ENCODE data around the gene MAD2L2.

MAD2L2 gene

GRCh38 chr1:11728126-11728806 is 47.3 kb upstream of the MAD2L2 start:
- H3K9me3 ChIP-seq (ENCODE audit: control insufficient read depth, low read length), result no peaks in the 10 kb centered on the region
- H3K27ac ChIP-seq, result no peak overlapping the region
- H3K79me2 ChIP-seq, result no peaks in the 10 kb centered on the region
- no peaks in the 10 kb centered on the region for H3K36me3 ChIP-seq (ENCODE audit: control insufficient read depth, insufficient read depth, low read length)
- H2AFZ ChIP-seq, result no peak overlapping the region
- H3K4me2 ChIP-seq (ENCODE audit: low read length), result no peak overlapping the region
- no peaks in the 10 kb centered on the region for H3K27me3 ChIP-seq (ENCODE audit: control insufficient read depth, insufficient read depth, low read length)
- TF ChIP-seq CTCF (IDR thresholded peaks at IDR 0.05), result no peak
- H3K4me1 ChIP-seq, result no peaks in the 10 kb centered on the region
- no peak overlapping the region for H3K9ac ChIP-seq
- no peak overlapping the region for H3K4me3 ChIP-seq (ENCODE audit: low read depth, low read length)

- H3K4me2 ChIP-seq (ENCODE audit: low read length), result no peak overlapping the region
- H3K9ac ChIP-seq, result no peak overlapping the region
- no peaks in the 10 kb centered on the region for H3K9me3 ChIP-seq (ENCODE audit: control insufficient read depth, low read length)
- no peaks in the 10 kb centered on the region for H3K27me3 ChIP-seq (ENCODE audit: control insufficient read depth, insufficient read depth, low read length)
- H3K36me3 ChIP-seq (ENCODE audit: control insufficient read depth, insufficient read depth, low read length), result no peaks in the 10 kb centered on the region
- no peak for TF ChIP-seq CTCF (IDR thresholded peaks at IDR 0.05)
- H2AFZ ChIP-seq, result no peak overlapping the region
- H3K27ac ChIP-seq, result no peak overlapping the region
- no peaks in the 10 kb centered on the region for H3K4me1 ChIP-seq
- no peaks in the 10 kb centered on the region for H3K79me2 ChIP-seq
- H3K4me3 ChIP-seq (ENCODE audit: low read depth, low read length), result no peak overlapping the region
Observed at GRCh38 chr1:11727119-11727518, 46.2 kb upstream of the MAD2L2 start.

- no peak overlapping the region for H3K9ac ChIP-seq
- no peaks in the 10 kb centered on the region for H3K27me3 ChIP-seq (ENCODE audit: control insufficient read depth, insufficient read depth, low read length)
- no peaks in the 10 kb centered on the region for H3K79me2 ChIP-seq
- H3K9me3 ChIP-seq (ENCODE audit: control insufficient read depth, low read length), result no peaks in the 10 kb centered on the region
- no peaks in the 10 kb centered on the region for H3K36me3 ChIP-seq (ENCODE audit: control insufficient read depth, insufficient read depth, low read length)
- no peak overlapping the region for H3K4me2 ChIP-seq (ENCODE audit: low read length)
- no peak overlapping the region for H3K27ac ChIP-seq
- no peaks in the 10 kb centered on the region for H3K4me1 ChIP-seq
- no peak overlapping the region for H2AFZ ChIP-seq
- TF ChIP-seq CTCF (IDR thresholded peaks at IDR 0.05), result no peak
- no peak overlapping the region for H3K4me3 ChIP-seq (ENCODE audit: low read depth, low read length)
Observed at GRCh38 chr1:11725616-11726015, 44.7 kb upstream of the MAD2L2 start.

GRCh38 chr1:11722538-11722937 is 41.6 kb upstream of the MAD2L2 start:
- H3K4me1 ChIP-seq, result no peaks in the 10 kb centered on the region
- H3K36me3 ChIP-seq (ENCODE audit: control insufficient read depth, insufficient read depth, low read length), result no peaks in the 10 kb centered on the region

More at GRCh38 chr1:11722538-11722937, 41.6 kb upstream of the MAD2L2 start:
- H3K27me3 ChIP-seq (ENCODE audit: control insufficient read depth, insufficient read depth, low read length), result no peaks in the 10 kb centered on the region
- H3K9me3 ChIP-seq (ENCODE audit: control insufficient read depth, low read length), result no peaks in the 10 kb centered on the region
- no peaks in the 10 kb centered on the region for H3K79me2 ChIP-seq
- TF ChIP-seq CTCF (IDR thresholded peaks at IDR 0.05), result no peak
- no peak overlapping the region for H3K4me2 ChIP-seq (ENCODE audit: low read length)
- H3K9ac ChIP-seq, result no peak overlapping the region
- H2AFZ ChIP-seq, result no peak overlapping the region
- no peak overlapping the region for H3K27ac ChIP-seq
- no peak overlapping the region for H3K4me3 ChIP-seq (ENCODE audit: low read depth, low read length)

Data from parathyroid adenoma (tissue), 2 donors.